Astrocyte of the spinal cord (primary cell): ENCODE results near the gene PTPRD.
"Not testable (repeated sequence)": the region's sequence is repeated elsewhere in the genome, so short reads cannot be mapped to it uniquely, and the experiment has no call there.

ENCODE experiments used
- DNase-seq: peaks from one replicate; pipeline ENCODE4 v3.0.0; 2011; ENCODE audit warnings: low read depth, low spot score
- H3K4me3 ChIP-seq: 2 replicates; pipeline ENCODE4 v1.5.1; 2011; ENCODE audit warnings: low read depth, mild to moderate bottlenecking, low read length, moderate library complexity
- in situ Hi-C: cut with HindIII; loops from 2 replicates; pipeline ENCODE4 v1.10.0; 2017; ENCODE audit warnings: low sequenced_read_pairs
- TF ChIP-seq, protein P1 (sequence below): IDR thresholded peaks from 2 replicates; pipeline ENCODE4 v1.5.1; 2012; ENCODE audit warnings: low read depth, mild to moderate bottlenecking, low read length, inconsistent platforms

Gene PTPRD

DNA sequence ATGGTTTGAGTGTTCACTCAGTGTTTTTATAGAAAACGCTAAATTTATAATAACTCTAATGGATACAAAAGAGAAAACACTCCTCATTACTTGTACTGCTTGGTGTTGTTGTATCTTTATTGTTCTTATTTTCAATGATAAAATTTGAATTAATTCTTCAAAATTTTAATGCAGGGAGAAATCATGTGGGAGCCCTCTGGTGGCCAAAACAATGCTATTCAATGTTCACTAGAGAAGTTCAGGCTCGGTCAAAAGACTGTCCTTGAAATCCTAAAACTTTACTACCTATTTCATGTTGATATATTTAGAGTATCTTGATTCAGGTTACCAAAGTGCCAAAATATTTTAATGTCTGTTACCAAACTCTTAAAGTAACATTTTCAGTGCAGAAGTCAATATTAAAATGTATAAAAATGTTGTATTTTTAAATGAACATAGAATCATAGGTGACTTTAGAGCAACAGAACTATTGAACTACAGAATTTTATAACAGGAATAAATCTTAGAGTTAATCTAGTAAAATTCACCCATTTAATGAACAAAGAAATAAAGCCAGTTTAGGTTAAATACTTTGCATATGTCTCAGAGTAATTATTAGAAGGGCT lies 1259.8 kb downstream of the PTPRD start:
- in situ Hi-C loops, result no loop called here

DNA sequence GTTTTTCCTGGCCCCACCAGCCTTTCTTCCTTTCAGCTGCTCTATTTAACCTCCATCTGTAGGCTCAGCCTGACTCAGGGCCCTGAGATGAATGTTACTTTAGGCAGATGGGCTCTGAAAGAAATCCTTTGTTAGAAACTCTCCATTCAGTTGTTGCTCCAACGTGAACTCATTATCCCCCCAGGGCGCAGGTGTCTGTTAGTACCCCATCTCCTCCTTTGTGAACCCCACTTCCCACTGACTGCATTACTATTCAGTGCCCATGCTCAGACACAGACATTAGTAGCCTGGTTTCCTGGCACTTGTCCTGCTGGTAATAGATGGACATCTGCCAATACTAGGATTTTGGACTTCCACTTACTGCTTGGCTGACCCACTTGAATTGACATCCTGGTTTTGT lies 1271.6 kb downstream of the PTPRD start:
- no peak for DNase-seq
- no peak overlapping the region for H3K4me3 ChIP-seq
- in situ Hi-C loops, result no loop called here
- TF ChIP-seq, protein P1, sequence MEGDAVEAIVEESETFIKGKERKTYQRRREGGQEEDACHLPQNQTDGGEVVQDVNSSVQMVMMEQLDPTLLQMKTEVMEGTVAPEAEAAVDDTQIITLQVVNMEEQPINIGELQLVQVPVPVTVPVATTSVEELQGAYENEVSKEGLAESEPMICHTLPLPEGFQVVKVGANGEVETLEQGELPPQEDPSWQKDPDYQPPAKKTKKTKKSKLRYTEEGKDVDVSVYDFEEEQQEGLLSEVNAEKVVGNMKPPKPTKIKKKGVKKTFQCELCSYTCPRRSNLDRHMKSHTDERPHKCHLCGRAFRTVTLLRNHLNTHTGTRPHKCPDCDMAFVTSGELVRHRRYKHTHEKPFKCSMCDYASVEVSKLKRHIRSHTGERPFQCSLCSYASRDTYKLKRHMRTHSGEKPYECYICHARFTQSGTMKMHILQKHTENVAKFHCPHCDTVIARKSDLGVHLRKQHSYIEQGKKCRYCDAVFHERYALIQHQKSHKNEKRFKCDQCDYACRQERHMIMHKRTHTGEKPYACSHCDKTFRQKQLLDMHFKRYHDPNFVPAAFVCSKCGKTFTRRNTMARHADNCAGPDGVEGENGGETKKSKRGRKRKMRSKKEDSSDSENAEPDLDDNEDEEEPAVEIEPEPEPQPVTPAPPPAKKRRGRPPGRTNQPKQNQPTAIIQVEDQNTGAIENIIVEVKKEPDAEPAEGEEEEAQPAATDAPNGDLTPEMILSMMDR, result no peak

More for the DNA sequence above, 1259.8 kb downstream of the PTPRD start:
- TF ChIP-seq, protein P1, result peak; percentile 61
- DNase-seq, result peak; percentile 8
- no peak overlapping the region for H3K4me3 ChIP-seq

DNA sequence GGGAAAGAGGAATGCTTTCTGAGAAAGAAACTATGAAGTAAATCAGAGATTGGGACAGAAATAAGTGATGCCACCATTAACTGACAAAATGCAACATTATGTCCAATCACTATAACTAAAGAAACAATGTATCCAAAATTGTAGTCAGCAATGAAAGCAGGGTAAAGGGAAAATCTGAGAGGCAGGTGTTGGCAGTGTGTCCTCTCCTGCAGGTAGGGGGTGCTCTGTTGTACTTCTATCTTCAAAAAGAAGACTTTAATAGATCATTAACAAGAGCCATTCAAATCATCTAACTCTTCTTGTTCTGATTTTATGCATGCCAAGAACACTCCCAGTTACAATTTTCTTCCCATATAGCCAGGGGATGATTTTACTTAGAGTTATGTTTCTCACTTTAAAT lies 1275.7 kb downstream of the PTPRD start:
- no peak for DNase-seq
- in situ Hi-C loops, result no loop called here

DNA sequence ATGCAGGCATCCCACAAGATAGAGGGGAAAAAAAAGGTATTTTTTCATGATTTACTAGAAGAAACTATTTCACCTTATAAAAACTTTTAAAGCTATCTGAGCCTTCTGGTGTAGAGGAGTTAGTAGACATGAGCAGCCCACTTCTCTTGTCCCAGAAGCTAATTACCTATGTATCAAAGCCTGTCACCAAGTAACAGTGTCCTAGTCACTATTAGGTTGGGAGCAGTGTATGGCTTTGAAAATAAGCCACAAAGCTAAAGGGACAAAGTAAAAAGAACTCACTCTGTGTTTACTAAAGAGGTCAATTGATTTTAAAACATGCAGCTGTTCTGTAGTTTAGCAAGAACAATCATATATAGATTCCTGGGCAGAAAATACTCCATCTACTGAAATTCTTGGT lies 1286.1 kb downstream of the PTPRD start:
- DNase-seq, result no peak
- in situ Hi-C loops, result no loop called here
- no peak overlapping the region for H3K4me3 ChIP-seq

More for the DNA sequence above, 1275.7 kb downstream of the PTPRD start:
- no peak overlapping the region for H3K4me3 ChIP-seq
- TF ChIP-seq, protein P1, result no peak

DNA sequence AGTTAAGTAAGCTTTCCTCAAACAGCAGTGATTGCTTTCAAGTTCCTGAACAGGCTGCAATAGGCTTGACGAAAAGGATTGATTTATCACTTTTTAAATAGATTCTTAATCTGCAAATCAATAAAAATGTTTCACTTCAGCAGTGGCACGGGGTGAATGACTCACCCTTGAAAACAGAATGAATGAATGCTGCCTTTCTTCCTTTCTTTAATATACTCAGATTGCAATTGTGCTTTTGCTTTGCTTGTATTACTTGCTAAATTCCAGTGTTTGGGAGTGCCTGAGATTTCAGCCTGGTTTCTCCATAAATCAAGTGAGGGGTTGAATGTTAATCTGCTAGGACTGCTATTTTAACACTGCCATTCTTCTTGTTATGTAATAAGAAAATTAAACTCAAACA lies 1293.8 kb downstream of the PTPRD start:
- in situ Hi-C loops, result no loop called here
- no peak overlapping the region for H3K4me3 ChIP-seq
- no peak for DNase-seq
- TF ChIP-seq, protein P1, result no peak

More for the DNA sequence above, 1286.1 kb downstream of the PTPRD start:
- TF ChIP-seq, protein P1, result no peak

DNA sequence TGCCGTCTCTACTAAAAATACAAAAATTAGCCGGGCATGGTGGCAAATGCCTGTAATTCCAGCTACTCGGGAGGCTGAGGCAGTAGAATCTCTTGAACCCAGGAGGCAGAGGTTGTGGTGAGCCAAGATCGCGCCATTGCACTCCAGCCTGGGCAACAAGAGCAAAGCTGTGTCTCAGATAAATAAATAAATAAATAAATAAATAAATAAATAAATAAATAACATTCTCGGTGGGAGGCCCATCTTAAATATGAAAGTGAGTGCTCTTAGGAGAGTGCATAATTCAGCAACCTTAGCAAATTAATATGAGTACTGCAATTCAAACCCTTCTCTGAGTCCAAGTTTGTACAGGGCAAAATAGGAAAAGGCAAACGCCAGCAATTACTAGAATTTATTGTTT lies 1302.1 kb downstream of the PTPRD start:
- in situ Hi-C loops, DNase-seq: not testable (repeated sequence)

DNA sequence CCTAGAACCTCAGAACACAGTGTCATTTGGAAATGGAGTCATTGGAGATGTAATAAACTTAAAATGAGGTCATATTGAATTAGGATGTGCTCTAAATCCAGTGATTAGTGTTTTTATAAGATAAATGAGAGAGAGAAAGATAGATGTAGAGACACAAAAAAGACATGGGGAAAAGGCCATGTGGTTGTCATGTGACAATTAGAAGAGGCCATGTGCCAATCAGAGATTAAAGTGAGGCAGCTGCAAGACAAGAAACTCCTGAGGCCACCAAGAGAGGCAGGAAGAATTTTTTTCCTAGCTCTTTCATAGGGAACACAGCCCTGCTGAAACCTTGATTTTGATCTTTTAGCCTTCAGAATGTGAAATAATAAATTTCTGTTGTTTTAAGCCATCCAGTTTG lies 1307.2 kb downstream of the PTPRD start:
- DNase-seq, result no peak
- no peak overlapping the region for H3K4me3 ChIP-seq

More for the DNA sequence above, 1302.1 kb downstream of the PTPRD start:
- H3K4me3 ChIP-seq, result not testable (repeated sequence)

More for the DNA sequence above, 1307.2 kb downstream of the PTPRD start:
- TF ChIP-seq, protein P1, result no peak
- in situ Hi-C loops, result no loop called here
